IMR-90 (cell line): ENCODE data around the gene TCF19. TPM values are rescaled to one million over a fixed set of nuclear protein-coding genes. Genes with fewer than 3 reads are reported as not detected.
A peak's percentile ranks its signal among the peaks of the same experiment; 100 is the strongest.

Source experiments
- ATAC-seq: fragments of 200-7000 bp; cut with Tn5 transposase; 2 replicates; pipeline ENCODE4 v1.9.1; 2020; ENCODE audit warnings: low read depth, mild to moderate bottlenecking, moderate library complexity
- BruUV-seq: library from RNA; stranded (reverse); fragments of 400-500 nt; replicated peaks from 2 replicates; lab custom pipeline; 2021; lab: Mats Ljungman, UMichigan
- CTCF ChIA-PET: fragments of 300-600 bp; formaldehyde crosslinking; extraction: SDS; loops from one replicate; lab custom pipeline; 2021; ENCODE audit warnings: antibody characterized with exemption; lab: Yijun Ruan, JAX
- POLR2A ChIA-PET: fragments of 300-600 bp; sonication (Branson Sonifier 250); formaldehyde crosslinking; loops from one replicate; lab custom pipeline; 2022; ENCODE audit warnings: antibody characterized with exemption; ENCODE audit not compliant: unreplicated experiment; lab: Charles Lee
- DNase-seq: peaks from one replicate; pipeline ENCODE4 v3.0.0; 2013
- H2AFZ ChIP-seq: replicated peaks from 2 replicates; pipeline ENCODE3; 2013; ENCODE audit warnings: low read length, mild to moderate bottlenecking; ENCODE audit not compliant: poor library complexity
- H2AK5ac ChIP-seq: 2 replicates; pipeline ENCODE4 v1.6.1; 2013; ENCODE audit warnings: low read depth, low read length, inconsistent platforms
- H2AK9ac ChIP-seq: replicated peaks from 2 replicates; pipeline ENCODE3; 2013; ENCODE audit warnings: mild to moderate bottlenecking, low read depth, low read length, moderate library complexity; ENCODE audit not compliant: poor library complexity
- H2BK120ac ChIP-seq: 2 replicates; pipeline ENCODE4 v1.6.1; 2013; ENCODE audit warnings: low read depth, low read length, inconsistent platforms
- H2BK15ac ChIP-seq: 3 replicates; pipeline ENCODE4 v1.6.1; 2013; ENCODE audit warnings: low read depth, low read length, inconsistent platforms
- H2BK20ac ChIP-seq: 2 replicates; pipeline ENCODE4 v1.6.1; 2013; ENCODE audit warnings: low read depth, mild to moderate bottlenecking, inconsistent platforms, low read length, moderate library complexity
- H2BK5ac ChIP-seq: 2 replicates; pipeline ENCODE4 v1.6.1; 2013; ENCODE audit warnings: mild to moderate bottlenecking, low read depth, low read length, inconsistent platforms; ENCODE audit not compliant: poor library complexity, severe bottlenecking
- H3K14ac ChIP-seq: replicated peaks from 2 replicates; pipeline ENCODE4 v1.6.1; 2013; ENCODE audit warnings: low read depth, low read length, inconsistent platforms
- H3K18ac ChIP-seq: 2 replicates; pipeline ENCODE4 v1.6.1; 2013; ENCODE audit warnings: low read depth, low read length, control low read depth
- H3K23ac ChIP-seq: 2 replicates; pipeline ENCODE4 v1.6.1; 2013; ENCODE audit warnings: low read depth, low read length, inconsistent platforms
- H3K27ac ChIP-seq: 2 replicates; pipeline ENCODE4 v1.5.1; 2013; ENCODE audit warnings: mild to moderate bottlenecking, control low read depth, low read length; ENCODE audit not compliant: insufficient read depth
- H3K27me3 ChIP-seq: 2 replicates; pipeline ENCODE4 v1.6.1; 2013; ENCODE audit warnings: low read length; ENCODE audit not compliant: control insufficient read depth, insufficient read depth
- H3K36me3 ChIP-seq: 2 replicates; pipeline ENCODE4 v1.6.1; 2013; ENCODE audit warnings: low read length, mixed read lengths; ENCODE audit not compliant: control insufficient read depth, insufficient read depth
- H3K4ac ChIP-seq: 2 replicates; pipeline ENCODE4 v1.6.1; 2013; ENCODE audit warnings: low read depth, low read length, inconsistent platforms
- H3K4me1 ChIP-seq: 2 replicates; pipeline ENCODE4 v1.6.1; 2013; ENCODE audit warnings: low read length, mixed read lengths; ENCODE audit not compliant: control insufficient read depth, insufficient read depth
- H3K4me2 ChIP-seq: 2 replicates; pipeline ENCODE4 v1.6.1; 2013; ENCODE audit warnings: low read depth, mild to moderate bottlenecking, control low read depth, low read length, moderate library complexity
- H3K4me3 ChIP-seq: 2 replicates; pipeline ENCODE4 v1.5.1; 2013; ENCODE audit warnings: low read depth, mild to moderate bottlenecking, control low read depth, low read length, moderate library complexity; ENCODE audit not compliant: insufficient read depth
- H3K56ac ChIP-seq: 2 replicates; pipeline ENCODE4 v1.6.1; 2013; ENCODE audit warnings: low read length, inconsistent platforms; ENCODE audit not compliant: insufficient read depth; ENCODE audit errors: extremely low read depth
- H3K79me1 ChIP-seq, 2 experiments: 2 replicates each; pipeline ENCODE4 v1.6.1; 2013; ENCODE audit warnings: low read length in 2 of 2, inconsistent platforms in 1 of 2, low read depth in 1 of 2
- H3K9ac ChIP-seq: 2 replicates; pipeline ENCODE4 v1.6.1; 2013; ENCODE audit warnings: low read depth, low read length, control low read depth
- H3K9me1 ChIP-seq: 2 replicates; pipeline ENCODE4 v1.6.1; 2013; ENCODE audit warnings: low read length, inconsistent platforms; ENCODE audit not compliant: insufficient read depth
- H3K9me3 ChIP-seq: 2 replicates; pipeline ENCODE4 v1.6.1; 2013; ENCODE audit warnings: low read length; ENCODE audit not compliant: control insufficient read depth, insufficient read depth
- H4K20me1 ChIP-seq: 2 replicates; pipeline ENCODE4 v1.6.1; 2013; ENCODE audit warnings: low read length, inconsistent platforms; ENCODE audit not compliant: insufficient read depth
- H4K5ac ChIP-seq: 2 replicates; pipeline ENCODE4 v1.6.1; 2013; ENCODE audit warnings: mild to moderate bottlenecking, low read depth, low read length, control low read depth
- H4K8ac ChIP-seq, 2 experiments: 2 replicates each; pipeline ENCODE4 v1.6.1; 2013; ENCODE audit warnings: low read depth in 2 of 2, low read length in 2 of 2, control low read depth in 1 of 2, inconsistent platforms in 1 of 2
- H4K91ac ChIP-seq: 2 replicates; pipeline ENCODE4 v1.6.1; 2013; ENCODE audit warnings: low read depth, low read length, inconsistent platforms; ENCODE audit not compliant: insufficient read depth
- BHLHE40 ChIP-seq: fragments of 150-350 bp; IDR thresholded peaks from 2 replicates; pipeline ENCODE4 v1.6.1; 2016; ENCODE audit warnings: mild to moderate bottlenecking, low read depth, low read length
- CEBPB ChIP-seq: IDR thresholded peaks from 2 replicates; pipeline ENCODE4 v1.6.1; 2012; ENCODE audit warnings: low read depth, low read length, improper control_type of control experiment
- RCOR1 ChIP-seq: IDR thresholded peaks from 2 replicates; pipeline ENCODE4 v1.6.1; 2012; ENCODE audit warnings: mild to moderate bottlenecking, low read length, improper control_type of control experiment; ENCODE audit not compliant: insufficient replicate concordance
- WGBS, 2 experiments: methylation state at CpG; one replicate each; pipeline versions ENCODE4 v1.1.5 to v1.1.7; 2013; ENCODE audit warnings: missing lambda C conversion rate in 2 of 2; ENCODE audit not compliant: insufficient read length in 1 of 2; ENCODE audit errors: extremely low coverage in 2 of 2; 5-methylcytosine and 5-hydroxymethylcytosine counted together
- dilution Hi-C: fragments of 300-500 bp; cut with HindIII; formaldehyde crosslinking; loops from one replicate; pipeline ENCODE4 v1.14.3; 2018; ENCODE audit warnings: low sequenced_read_pairs; ENCODE audit not compliant: unreplicated experiment
- in situ Hi-C: fragments of 300-500 bp; cut with MboI; formaldehyde crosslinking; loops from 3 replicates; pipeline ENCODE4 v1.14.3; 2019; ENCODE audit warnings: low sequenced_read_pairs, inconsistent platforms, mixed read lengths
- intact Hi-C: fragments of 100-400 bp; cut with micrococcal nuclease; formaldehyde crosslinking; loops from 2 replicates; pipeline ENCODE4 v1.10.0; 2022
- polyA plus RNA-seq, 3 experiments: library from polyadenylated mRNA; depleted of rRNA; stranded (reverse); fragments of >200 nt; gene quantifications; 2 replicates each; pipeline ENCODE4 v1.2.3, GENCODE V29; 2012; ENCODE audit warnings: low replicate concordance in 1 of 3
- total RNA-seq: library from RNA; depleted of rRNA; stranded (reverse); fragments of >200 nt; gene quantifications from 2 replicates; pipeline ENCODE4 v1.2.3, GENCODE V29; 2012

The TCF19 gene
- total and polyA plus RNA-seq, 2 of the 4 experiments (the other 2 are of a cell fraction) = 13.1 to 14.2 TPM

DNA sequence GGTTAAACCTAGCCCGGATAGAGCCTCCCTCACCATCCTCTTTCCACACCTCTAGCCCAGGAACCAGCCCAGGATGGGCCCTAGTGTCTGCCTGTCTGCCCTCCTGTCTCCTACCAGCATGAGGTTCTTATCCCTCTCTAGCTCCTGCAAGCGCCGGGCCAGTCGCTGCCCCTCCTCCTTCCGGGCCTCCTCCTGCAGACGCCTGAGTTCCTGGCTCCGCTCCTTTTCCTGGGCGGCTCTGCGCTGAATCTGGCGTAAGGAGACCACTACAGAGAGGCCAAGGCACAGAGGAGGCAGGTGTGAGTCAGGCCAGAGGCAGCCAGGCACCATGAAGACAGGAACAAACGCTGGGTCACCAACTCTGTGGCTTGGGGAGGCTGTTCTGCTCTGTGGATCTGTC lies 15.2 kb upstream of the TCF19 start:
- BruUV-seq = no TSS peak

More for the DNA sequence above, 15.2 kb upstream of the TCF19 start:
- Histone ChIP-seq H3K4me3 (no peak overlapping the region), H3K27ac (no peak overlapping the region), H4K91ac (no peak overlapping the region; the same call in 1 of the 2 replicates), H3K56ac (no peak overlapping the region), H2AK9ac (peak overlapping the region; percentile 7), H3K9me3 (no peaks in the 10 kb centered on the region), H3K4me1 (peaks cover 13% of the 10 kb centered on the region), H3K18ac (no peak overlapping the region), H2BK15ac (no peak overlapping the region; the same call in 2 of the 3 replicates), H4K8ac (peak overlapping the region in 1 of 2 experiments; percentile 37; a peak in 1 of 4 replicates), H3K4me2 (no peak overlapping the region), H2BK120ac (peak overlapping the region; percentile 39), H3K27me3 (no peaks in the 10 kb centered on the region), H3K36me3 (peaks cover 20% of the 10 kb centered on the region), H3K79me1 (no peaks in the 10 kb centered on the region), H2AFZ (peak overlapping the region; percentile 53), H4K20me1 (no peaks in the 10 kb centered on the region; the same call in 1 of the 2 replicates), H3K9ac (0 out of 2 replicates have a peak overlapping the region, but pooled peaks have one; percentile 6), H3K23ac (no peak overlapping the region), H2BK20ac (no peak overlapping the region), H3K4ac (0 out of 2 replicates have a peak overlapping the region, but pooled peaks have one; percentile 23), H2AK5ac (no peak overlapping the region), H4K5ac (no peak overlapping the region), H2BK5ac (peak overlapping the region; percentile 26), H3K9me1 (peaks cover 15% of the 10 kb centered on the region), H3K14ac (peak overlapping the region; percentile 37; the same call in 1 of the 2 replicates)
- 0 out of 2 replicates have a peak, but pooled peaks have one; percentile 6 for TF ChIP-seq BHLHE40
- TF ChIP-seq RCOR1 = no peak
- TF ChIP-seq CEBPB = peak; percentile 58; the same call in 1 of the 2 replicates
- WGBS, 2 experiments = no CpG with 5 or more reads among the region's 11 CpGs
- dilution Hi-C loops = no loop called here
- ChIA-PET CTCF (interaction anchor here (0.9 kb wide), 1 partner anchor 223 kb away, joined by 3 read pairs; no protein-coding TSS in a partner anchor), POLR2A (interaction anchor here (0.5 kb wide), 1 partner anchor 59 kb away, joined by 3 read pairs; no protein-coding TSS in a partner anchor)
- peak; percentile 87 for ATAC-seq
- in situ Hi-C loops = no loop called here
- DNase-seq = peak; percentile 78
- intact Hi-C loops = no loop called here
